ENCODE measurements around the gene DSP.

The DSP gene

GRCh38 chr6:7559651-7560385 lies 18.3 kb downstream of the DSP start:
- DNase-seq (ENCODE audit: low spot score) = no peak

GRCh38 chr6:7561153-7561964 lies 19.9 kb downstream of the DSP start:
- no peak for DNase-seq (ENCODE audit: low spot score)

DNA sequence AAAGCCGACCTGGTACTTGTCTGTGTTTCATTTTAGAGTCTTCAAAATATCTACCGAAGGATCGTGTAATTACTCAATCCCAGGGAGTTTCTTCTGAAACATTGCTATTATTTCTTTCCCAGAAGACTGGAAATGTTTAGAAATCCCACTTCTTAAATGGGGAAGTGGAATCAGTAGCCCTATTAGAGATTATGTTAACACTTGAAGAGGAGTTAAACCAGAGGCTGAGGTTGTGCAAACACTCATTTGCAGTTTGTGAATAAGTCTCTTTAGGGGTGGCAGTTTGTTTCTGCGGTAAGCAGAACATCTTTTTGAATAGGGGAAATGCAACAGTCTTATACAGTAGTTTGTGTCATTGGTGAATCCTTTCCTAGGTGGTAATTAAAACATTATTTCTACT lies 21.3 kb downstream of the DSP start:
- no peak for DNase-seq (ENCODE audit: low spot score)

GRCh38 chr6:7566107-7566506 lies 24.6 kb downstream of the DSP start:
- no peak for DNase-seq (ENCODE audit: low spot score)

- DNase-seq (ENCODE audit: low spot score) = no peak
Measured at GRCh38 chr6:7566617-7567173, 25.2 kb downstream of the DSP start.

GRCh38 chr6:7568021-7568420 lies 26.6 kb downstream of the DSP start:
- DNase-seq (ENCODE audit: low spot score) = no peak

- no peak for DNase-seq (ENCODE audit: low spot score)
Measured at GRCh38 chr6:7569082-7569481, 27.6 kb downstream of the DSP start.

GRCh38 chr6:7572213-7572943 lies 30.9 kb downstream of the DSP start:
- DNase-seq (ENCODE audit: low spot score) = no peak

- no peak for DNase-seq (ENCODE audit: low spot score)
Measured at GRCh38 chr6:7574500-7574899, 33.0 kb downstream of the DSP start.

DNA sequence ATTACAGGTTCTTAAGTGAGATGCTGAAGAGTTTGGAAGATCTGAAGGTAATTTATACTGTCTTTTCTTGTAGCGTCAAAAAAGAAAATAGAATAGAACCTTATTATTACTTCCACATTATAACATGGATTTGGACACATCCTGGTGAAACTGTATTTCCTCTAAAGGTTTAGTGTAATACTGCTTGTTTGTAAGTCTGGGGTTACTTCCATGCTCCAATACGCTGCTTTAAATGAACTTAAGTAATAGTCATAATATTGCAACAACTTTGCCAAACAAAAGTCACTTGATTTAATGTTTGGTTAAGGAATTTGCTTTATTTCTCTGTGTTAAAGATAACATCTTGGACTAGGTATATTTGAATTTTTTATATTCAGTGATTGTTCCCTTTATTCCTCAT lies 37.0 kb downstream of the DSP start:
- DNase-seq (ENCODE audit: low spot score) = no peak

GRCh38 chr6:7578931-7579330 lies 37.5 kb downstream of the DSP start:
- no peak for DNase-seq (ENCODE audit: low spot score)

- DNase-seq (ENCODE audit: low spot score) = no peak
Measured at GRCh38 chr6:7579851-7580250, 38.4 kb downstream of the DSP start.

DNA sequence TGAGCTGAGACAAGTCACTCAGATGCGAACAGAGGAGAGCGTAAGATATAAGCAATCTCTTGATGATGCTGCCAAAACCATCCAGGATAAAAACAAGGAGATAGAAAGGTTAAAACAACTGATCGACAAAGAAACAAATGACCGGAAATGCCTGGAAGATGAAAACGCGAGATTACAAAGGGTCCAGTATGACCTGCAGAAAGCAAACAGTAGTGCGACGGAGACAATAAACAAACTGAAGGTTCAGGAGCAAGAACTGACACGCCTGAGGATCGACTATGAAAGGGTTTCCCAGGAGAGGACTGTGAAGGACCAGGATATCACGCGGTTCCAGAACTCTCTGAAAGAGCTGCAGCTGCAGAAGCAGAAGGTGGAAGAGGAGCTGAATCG lies 39.1 kb downstream of the DSP start:
- DNase-seq (ENCODE audit: low spot score) = no peak

GRCh38 chr6:7580927-7581618 lies 39.6 kb downstream of the DSP start:
- DNase-seq (ENCODE audit: low spot score) = no peak

- no peak for DNase-seq (ENCODE audit: low spot score)
Measured at GRCh38 chr6:7585287-7585930, 43.9 kb downstream of the DSP start.

DNA sequence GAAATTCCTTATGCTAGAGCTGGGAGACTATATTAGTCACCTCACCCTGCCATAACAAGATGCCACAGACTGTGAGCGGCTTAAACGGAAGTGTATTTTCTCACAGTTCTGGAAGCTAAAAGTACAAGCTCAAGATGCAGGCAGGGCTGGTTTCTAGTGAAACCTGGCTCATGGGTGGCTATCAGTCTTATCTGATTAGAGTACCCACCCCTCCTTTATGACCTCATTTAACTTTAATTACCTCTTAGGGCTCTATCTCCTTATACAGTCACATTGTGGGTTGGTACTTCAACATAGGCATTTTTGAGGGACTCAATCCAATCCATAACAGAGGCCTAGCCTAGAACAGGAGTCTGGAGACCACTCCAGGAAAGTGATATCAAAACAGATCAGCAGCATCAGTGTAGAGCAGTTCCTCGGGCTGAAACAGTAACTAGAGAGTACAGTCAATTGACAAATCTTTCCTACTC lies 46.2 kb downstream of the DSP start:
- no peak for DNase-seq (ENCODE audit: low spot score)

GRCh38 chr6:7588506-7588905 lies 47.0 kb downstream of the DSP start:
- DNase-seq (ENCODE audit: low spot score) = no peak

GRCh38 chr6:7589221-7589620 lies 47.8 kb downstream of the DSP start:
- no peak for DNase-seq (ENCODE audit: low spot score)

DNA sequence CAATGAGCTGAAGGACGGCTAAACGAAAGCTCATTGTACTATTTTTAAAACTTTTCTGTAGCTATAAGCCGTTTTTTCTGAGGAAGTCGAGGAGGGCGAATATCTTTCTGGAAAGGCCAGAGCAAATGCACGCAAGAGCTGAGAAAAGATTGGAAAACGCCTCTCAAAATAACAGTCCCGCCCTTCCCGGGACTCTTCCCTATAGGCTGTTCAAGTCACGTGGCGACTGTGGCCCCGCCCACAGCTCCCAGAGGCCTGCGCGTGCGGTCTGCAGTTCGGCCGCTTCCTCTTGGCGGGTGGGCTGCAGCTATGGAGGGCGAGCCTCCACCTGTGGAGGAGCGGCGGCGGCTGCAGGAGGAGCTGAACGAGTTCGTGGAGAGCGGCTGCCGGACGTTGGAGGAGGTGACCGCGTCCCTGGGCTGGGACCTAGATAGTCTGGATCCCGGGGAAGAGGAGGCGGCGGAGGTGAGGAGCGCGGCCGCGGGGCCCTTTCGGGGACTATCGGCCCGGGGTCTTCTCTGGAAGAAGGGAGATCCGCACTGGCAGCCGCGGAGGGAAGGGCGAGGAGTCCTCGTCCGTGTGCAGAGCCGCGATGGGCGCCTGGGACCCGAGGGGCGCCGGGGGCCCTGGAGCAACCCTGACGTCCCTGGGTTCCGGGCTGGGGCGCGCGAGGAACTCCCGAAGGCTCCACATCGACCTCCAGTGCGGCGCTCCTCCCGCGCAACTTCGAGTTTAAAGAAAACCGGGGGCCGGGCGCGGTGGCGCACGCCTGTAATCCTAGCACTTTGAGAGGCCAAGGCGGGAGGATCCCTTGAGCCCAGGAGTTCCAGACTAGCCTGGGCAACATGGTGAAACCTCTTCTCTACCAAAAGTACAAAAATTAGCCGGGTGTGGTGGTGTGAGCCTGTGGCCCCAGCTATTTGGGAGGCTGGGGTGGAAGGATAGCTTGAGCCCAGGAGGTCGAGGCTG lies 48.8 kb downstream of the DSP start, which contains the start of gene SNRNP48:
TSS of gene SNRNP48 (plus strand) at position 250 of the 969 bp plus-strand sequence. CDS start at position 310, 60 bp downstream.
- DNase-seq (ENCODE audit: low spot score) = peak; percentile 92

GRCh38 chr6:7590918-7591302 lies 49.4 kb downstream of the DSP start:
- DNase-seq (ENCODE audit: low spot score) = peak; percentile 11
